B cell (primary cell): ENCODE results near the gene RPS10. TPM values are rescaled to one million over a fixed set of nuclear protein-coding genes. Genes with fewer than 3 reads are reported as not detected.
A peak's percentile ranks its signal among the peaks of the same experiment; 100 is the strongest.

Experiments
- ATAC-seq: fragments of 200-7000 bp; cut with Tn5 transposase; one replicate; pipeline ENCODE4 v1.10.0; 2021; ENCODE audit warnings: low read depth, mild to moderate bottlenecking, moderate number of reproducible peaks, moderate library complexity
- CTCF ChIA-PET: fragments of 350-600 bp; sonication (Branson Sonifier 250); formaldehyde crosslinking; loops from one replicate; lab custom pipeline; 2021; ENCODE audit warnings: antibody characterized with exemption, inconsistent platforms; lab: Charles Lee
- POLR2A ChIA-PET: fragments of 350-600 bp; sonication (Branson Sonifier 250); formaldehyde crosslinking; loops from one replicate; lab custom pipeline; 2021; ENCODE audit warnings: antibody characterized with exemption; lab: Charles Lee
- DNase-seq: peaks from one replicate; pipeline ENCODE4 v3.0.0; 2013
- H2AFZ ChIP-seq: 2 replicates; pipeline ENCODE4 v1.6.1; 2012; ENCODE audit warnings: mild to moderate bottlenecking, low read depth, low read length; ENCODE audit not compliant: insufficient read depth, poor library complexity, severe bottlenecking
- H3K27ac ChIP-seq, 2 donors: 1 replicate in 1 of 2; 2 replicates in 1 of 2; pipeline ENCODE4 v1.5.1; 2012 to 2013; ENCODE audit warnings: low read length in 2 of 2, mild to moderate bottlenecking in 2 of 2, moderate library complexity in 1 of 2
- H3K27me3 ChIP-seq, 4 experiments: fragments of 200-600 bp in 1 of 4; sonication (generic) in 1 of 4; replicated peaks in 1 of 4; 1 replicate in 2 of 4; 2 replicates in 2 of 4; pipeline versions ENCODE4 v1.6.1 to v1.7.0; 2013 to 2016; ENCODE audit warnings: low read length in 3 of 4, mild to moderate bottlenecking in 2 of 4, mixed read lengths in 1 of 4, moderate library complexity in 1 of 4; ENCODE audit not compliant: insufficient read depth in 4 of 4, control insufficient read depth in 3 of 4; ENCODE audit errors: control extremely low read depth in 1 of 4
- H3K36me3 ChIP-seq, 2 experiments: replicated peaks in 1 of 2; 1 replicate in 1 of 2; 2 replicates in 1 of 2; pipeline versions ENCODE4 v1.6.1 to v1.7.1; 2013; ENCODE audit warnings: low read length in 1 of 2; ENCODE audit not compliant: insufficient read depth in 2 of 2, control insufficient read depth in 1 of 2; ENCODE audit errors: control extremely low read depth in 1 of 2, extremely low read depth in 1 of 2
- H3K4me1 ChIP-seq, 2 donors: fragments of 200-600 bp in 1 of 2; sonication (generic) in 1 of 2; 1 replicate in 1 of 2; 2 replicates in 1 of 2; pipeline versions ENCODE4 v1.5.1 to v1.6.1; 2013 to 2017; ENCODE audit warnings: low read length in 2 of 2; ENCODE audit not compliant: control insufficient read depth in 2 of 2, insufficient read depth in 2 of 2
- H3K4me2 ChIP-seq: replicated peaks from 2 replicates; pipeline ENCODE3; 2012; ENCODE audit warnings: mild to moderate bottlenecking, low read depth, low read length; ENCODE audit not compliant: poor library complexity, severe bottlenecking
- H3K4me3 ChIP-seq, 5 experiments: fragments of 200-600 bp in 1 of 5; sonication (generic) in 1 of 5; 1 replicate in 3 of 5; 2 replicates in 2 of 5; pipeline versions ENCODE4 v1.5.1 to v1.7.0; 2011 to 2016; ENCODE audit warnings: low read length in 4 of 5, mild to moderate bottlenecking in 4 of 5, low read depth in 2 of 5, control low read depth in 1 of 5, moderate library complexity in 1 of 5; ENCODE audit not compliant: insufficient read depth in 1 of 5; ENCODE audit errors: control extremely low read depth in 1 of 5, extremely low read depth in 1 of 5
- H3K79me2 ChIP-seq: fragments of 200-600 bp; sonication (generic); one replicate; pipeline ENCODE4 v1.6.0; 2016; ENCODE audit warnings: low read length; ENCODE audit not compliant: control insufficient read depth, insufficient read depth
- H3K9ac ChIP-seq: fragments of 200-600 bp; sonication (generic); 2 replicates; pipeline ENCODE4 v1.6.1; 2017; ENCODE audit warnings: mild to moderate bottlenecking, low read length, moderate library complexity
- H3K9me3 ChIP-seq, 3 donors: one replicate each; pipeline versions ENCODE4 v1.6.1 to v1.7.1; 2013; ENCODE audit warnings: low read length in 2 of 3; ENCODE audit not compliant: control insufficient read depth in 2 of 3, insufficient read depth in 1 of 3; ENCODE audit errors: control extremely low read depth in 1 of 3
- H4K20me1 ChIP-seq: 2 replicates; pipeline ENCODE4 v1.6.0; 2012; ENCODE audit warnings: mild to moderate bottlenecking, low read length; ENCODE audit not compliant: insufficient read depth, control insufficient read depth, poor library complexity, severe bottlenecking
- H3K27ac Mint-ChIP-seq: one replicate; pipeline ENCODE4 v1.8.0; 2021; ENCODE audit warnings: mixed read lengths
- H3K27me3 Mint-ChIP-seq: one replicate; pipeline ENCODE4 v1.8.0; 2021; ENCODE audit warnings: mixed read lengths
- H3K4me1 Mint-ChIP-seq: one replicate; pipeline ENCODE4 v1.8.0; 2021; ENCODE audit warnings: mixed read lengths
- H3K4me3 Mint-ChIP-seq: one replicate; pipeline ENCODE4 v1.8.0; 2021; ENCODE audit warnings: mixed read lengths
- H3K9me3 Mint-ChIP-seq: one replicate; pipeline ENCODE4 v1.8.0; 2022; ENCODE audit warnings: mixed read lengths; ENCODE audit not compliant: insufficient read depth
- EZH2 ChIP-seq: IDR thresholded peaks from 2 replicates; pipeline ENCODE4 v1.6.1; 2012; ENCODE audit warnings: borderline replicate concordance, low read depth, mild to moderate bottlenecking, moderate library complexity, low read length; ENCODE audit not compliant: insufficient read depth, poor library complexity, severe bottlenecking
- WGBS: methylation state at CpG from one replicate; pipeline ENCODE4 v1.1.5; 2013; ENCODE audit warnings: missing lambda C conversion rate; ENCODE audit not compliant: insufficient coverage; 5-methylcytosine and 5-hydroxymethylcytosine counted together
- intact Hi-C: fragments of 100-400 bp; cut with micrococcal nuclease; formaldehyde crosslinking; loops from one replicate; pipeline ENCODE4 v1.10.0; 2022
- polyA minus RNA-seq: library from RNA; depleted of rRNA, polyadenylated mRNA; stranded (reverse); fragments of >200 nt; gene quantifications from 2 replicates; pipeline ENCODE4 v1.2.3, GENCODE V29; 2012
- polyA plus RNA-seq: library from polyadenylated mRNA; depleted of rRNA; stranded (reverse); fragments of >200 nt; gene quantifications from 2 replicates; pipeline ENCODE4 v1.2.3, GENCODE V29; 2012
- total RNA-seq, 2 donors: library from RNA; stranded (reverse); fragments of 120-200 nt in 1 of 2; gene quantifications; 1 replicate in 1 of 2; 2 replicates in 1 of 2; pipeline versions ENCODE4 v1.2.3 to v1.2.4, GENCODE V29; 2013 to 2022
- TF ChIP-seq, protein P1 (sequence below): fragments of 200-600 bp; IDR thresholded peaks from one replicate; pipeline ENCODE4 v1.8.0; 2022; ENCODE audit warnings: antibody characterized with exemption, mild to moderate bottlenecking

Gene RPS10
- total RNA-seq (2,661 and 2,707 TPM in 2 replicates), polyA plus RNA-seq (4,580 and 6,226 TPM in 2 replicates), polyA minus RNA-seq (2,207 and 2,508 TPM in 2 replicates)
- 4,969 TPM for total RNA-seq (2013)

DNA sequence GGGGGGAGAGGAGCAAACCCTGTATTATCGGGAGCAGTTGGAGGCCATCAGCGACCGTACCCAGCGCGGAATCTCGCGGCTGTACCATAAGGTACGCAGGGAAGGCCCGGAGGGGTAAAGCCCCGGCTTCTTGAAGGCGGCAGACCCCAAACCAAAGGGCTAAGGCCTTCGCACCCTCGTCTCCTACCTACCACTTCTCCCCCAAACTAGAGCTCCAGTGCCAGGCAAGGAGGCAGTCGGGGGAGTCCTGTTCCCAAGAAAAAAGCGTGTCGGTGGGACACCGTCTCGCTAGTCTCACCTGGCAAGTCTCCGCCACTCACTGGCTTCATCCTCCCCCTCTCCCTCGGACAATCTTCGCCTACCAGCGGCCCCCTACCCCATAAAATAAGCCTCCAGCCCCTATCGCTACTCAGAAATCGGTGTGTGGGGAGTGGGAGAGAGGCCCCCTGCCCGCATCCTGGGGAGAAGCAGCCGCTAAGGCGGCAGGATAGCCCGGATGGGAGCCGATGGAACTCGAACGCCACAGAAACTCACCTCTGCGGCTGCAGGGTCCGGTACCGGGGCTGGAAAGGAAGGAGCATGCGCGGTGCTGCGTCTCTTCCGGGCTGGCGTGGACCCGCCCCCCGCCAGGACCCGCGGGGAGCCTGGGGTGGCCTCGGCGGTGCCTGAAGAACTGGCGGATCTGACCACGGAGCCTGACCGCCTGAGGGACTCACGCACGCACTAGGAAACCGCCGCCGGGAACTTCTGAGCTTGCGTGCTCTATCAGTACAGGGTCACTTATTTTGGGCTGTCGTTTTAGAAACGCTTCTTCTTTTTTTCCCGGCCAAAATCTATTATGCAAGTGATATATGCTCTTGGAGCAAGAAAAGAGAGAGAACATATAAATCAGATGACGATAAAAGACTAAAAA is at the start of gene RPS10:
Gene RPS10 (minus strand): TSS at position 572 of the 913 bp plus-strand sequence. CDS start 848 bp downstream, outside the sequence.
- Histone ChIP-seq H3K27me3 (no peaks in the 10 kb centered on the region), H3K79me2 (peaks cover 34% of the 10 kb centered on the region), H3K4me1 (peaks cover 10 to 23% of the 10 kb centered on the region in 2 donors), H3K4me2 (peak within 1 kb of the TSS; percentile 76), H3K9ac (peak within 1 kb of the TSS; percentile 95), H3K36me3 (peaks cover 2 to 36% of the 10 kb centered on the region in 2 experiments), H3K4me3 (peak within 1 kb of the TSS; percentile 80 to 94 (median 90)), H3K9me3 (no peaks in the 10 kb centered on the region), H3K27ac (peak within 1 kb of the TSS; percentile 77 to 82), H4K20me1 (peaks cover 26% of the 10 kb centered on the region), H2AFZ (peak within 1 kb of the TSS; percentile 85)
- peak; percentile 99 for ATAC-seq
- Mint-ChIP-seq H3K27ac (peak within 1 kb of the TSS; percentile 95), H3K9me3 (no peaks in the 10 kb centered on the region), H3K4me3 (peak within 1 kb of the TSS; percentile 86), H3K27me3 (no peaks in the 10 kb centered on the region), H3K4me1 (peaks cover 21% of the 10 kb centered on the region)
- POLR2A ChIA-PET, result interaction anchor here (0.5 to 1.8 kb wide), 7 partner anchors 10 to 243 kb away, joined by 3 to 7 read pairs (median 4); partner anchors contain the start of genes HMGA1 and SMIM29
- intact Hi-C loops, result loop anchor here (1.0 to 2.0 kb wide), 4 partner anchors 10 to 189 kb away; partner anchors contain the start of genes HMGA1, NUDT3 and SMIM29
- TF ChIP-seq EZH2, result no peak
- TF ChIP-seq, protein P1, sequence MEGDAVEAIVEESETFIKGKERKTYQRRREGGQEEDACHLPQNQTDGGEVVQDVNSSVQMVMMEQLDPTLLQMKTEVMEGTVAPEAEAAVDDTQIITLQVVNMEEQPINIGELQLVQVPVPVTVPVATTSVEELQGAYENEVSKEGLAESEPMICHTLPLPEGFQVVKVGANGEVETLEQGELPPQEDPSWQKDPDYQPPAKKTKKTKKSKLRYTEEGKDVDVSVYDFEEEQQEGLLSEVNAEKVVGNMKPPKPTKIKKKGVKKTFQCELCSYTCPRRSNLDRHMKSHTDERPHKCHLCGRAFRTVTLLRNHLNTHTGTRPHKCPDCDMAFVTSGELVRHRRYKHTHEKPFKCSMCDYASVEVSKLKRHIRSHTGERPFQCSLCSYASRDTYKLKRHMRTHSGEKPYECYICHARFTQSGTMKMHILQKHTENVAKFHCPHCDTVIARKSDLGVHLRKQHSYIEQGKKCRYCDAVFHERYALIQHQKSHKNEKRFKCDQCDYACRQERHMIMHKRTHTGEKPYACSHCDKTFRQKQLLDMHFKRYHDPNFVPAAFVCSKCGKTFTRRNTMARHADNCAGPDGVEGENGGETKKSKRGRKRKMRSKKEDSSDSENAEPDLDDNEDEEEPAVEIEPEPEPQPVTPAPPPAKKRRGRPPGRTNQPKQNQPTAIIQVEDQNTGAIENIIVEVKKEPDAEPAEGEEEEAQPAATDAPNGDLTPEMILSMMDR, result no peak
- CTCF ChIA-PET, result interaction anchor here (0.7 to 4.2 kb wide), 11 partner anchors 10 to 714 kb away, joined by 3 to 30 read pairs (median 7); partner anchors contain the start of gene SMIM29
- DNase-seq, result peak; percentile 94
- WGBS, result under 1% methylated on average over 45 of the region's 58 CpGs
